ENCODE data around the gene BOLL.

- TF ChIP-seq, protein P1, sequence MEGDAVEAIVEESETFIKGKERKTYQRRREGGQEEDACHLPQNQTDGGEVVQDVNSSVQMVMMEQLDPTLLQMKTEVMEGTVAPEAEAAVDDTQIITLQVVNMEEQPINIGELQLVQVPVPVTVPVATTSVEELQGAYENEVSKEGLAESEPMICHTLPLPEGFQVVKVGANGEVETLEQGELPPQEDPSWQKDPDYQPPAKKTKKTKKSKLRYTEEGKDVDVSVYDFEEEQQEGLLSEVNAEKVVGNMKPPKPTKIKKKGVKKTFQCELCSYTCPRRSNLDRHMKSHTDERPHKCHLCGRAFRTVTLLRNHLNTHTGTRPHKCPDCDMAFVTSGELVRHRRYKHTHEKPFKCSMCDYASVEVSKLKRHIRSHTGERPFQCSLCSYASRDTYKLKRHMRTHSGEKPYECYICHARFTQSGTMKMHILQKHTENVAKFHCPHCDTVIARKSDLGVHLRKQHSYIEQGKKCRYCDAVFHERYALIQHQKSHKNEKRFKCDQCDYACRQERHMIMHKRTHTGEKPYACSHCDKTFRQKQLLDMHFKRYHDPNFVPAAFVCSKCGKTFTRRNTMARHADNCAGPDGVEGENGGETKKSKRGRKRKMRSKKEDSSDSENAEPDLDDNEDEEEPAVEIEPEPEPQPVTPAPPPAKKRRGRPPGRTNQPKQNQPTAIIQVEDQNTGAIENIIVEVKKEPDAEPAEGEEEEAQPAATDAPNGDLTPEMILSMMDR (IDR thresholded peaks at IDR 0.05) = no peak
- no peak for TF ChIP-seq ZFX (IDR thresholded peaks at IDR 0.05; ENCODE audit: borderline replicate concordance)
These were observed 19.1 kb upstream of the BOLL start, which contains the start of gene PLCL1 for GRCh38 chr2:197804049-197804757.
